Activated CD4-positive, alpha-beta memory T cell treated with anti-CD3 and anti-CD28 coated beads for 36 hours (primary cell): ENCODE measurements around the gene GALM. TPM values are rescaled to one million over a fixed set of nuclear protein-coding genes. Genes with fewer than 3 reads are reported as not detected.

Source experiments
- CTCF ChIA-PET: fragments of 350-600 bp; sonication (Branson Sonifier 250); formaldehyde crosslinking; loops from one replicate; lab custom pipeline; 2021; ENCODE audit warnings: antibody characterized with exemption, inconsistent platforms; lab: Charles Lee
- POLR2A ChIA-PET: fragments of 350-600 bp; sonication (Branson Sonifier 250); formaldehyde crosslinking; loops from one replicate; lab custom pipeline; 2021; ENCODE audit warnings: antibody characterized with exemption; lab: Charles Lee
- DNase-seq: peaks from one replicate; pipeline ENCODE4 v3.0.0-alpha.2; 2020
- H3K27ac Mint-ChIP-seq: one replicate; pipeline ENCODE4 v1.8.0; 2021; ENCODE audit warnings: mixed read lengths
- H3K27me3 Mint-ChIP-seq: one replicate; pipeline ENCODE4 v1.8.0; 2021; ENCODE audit warnings: mixed read lengths
- H3K36me3 Mint-ChIP-seq: one replicate; pipeline ENCODE4 v1.8.0; 2021; ENCODE audit warnings: mixed read lengths
- H3K4me1 Mint-ChIP-seq: one replicate; pipeline ENCODE4 v1.8.0; 2021; ENCODE audit warnings: low read depth, mixed read lengths
- H3K4me3 Mint-ChIP-seq: one replicate; pipeline ENCODE4 v1.8.0; 2021; ENCODE audit warnings: mild to moderate bottlenecking, mixed read lengths
- H3K9me3 Mint-ChIP-seq: one replicate; pipeline ENCODE4 v1.8.0; 2021; ENCODE audit warnings: mixed read lengths
- intact Hi-C: fragments of 100-400 bp; cut with micrococcal nuclease; formaldehyde crosslinking; loops from one replicate; pipeline ENCODE4 v1.15.1; 2023
- total RNA-seq, 2 experiments: library from RNA; stranded (reverse); gene quantifications; one replicate each; pipeline ENCODE4 v1.2.3, GENCODE V29; 2021

Gene GALM
- total RNA-seq, 2 experiments from 2014 or later, result 90.2 to 95.3 TPM

GRCh38 chr2:38776531-38776930 is 110.6 kb downstream of the GALM start:
- Mint-ChIP-seq H3K4me3 (peak overlapping the region; percentile 31), H3K36me3 (peaks cover 11% of the 10 kb centered on the region), H3K27me3 (peaks cover 9% of the 10 kb centered on the region), H3K27ac (no peak overlapping the region), H3K4me1 (peaks cover 12% of the 10 kb centered on the region), H3K9me3 (no peaks in the 10 kb centered on the region)
- no peak for DNase-seq
- ChIA-PET POLR2A (interaction anchor here (0.6 kb wide), 1 partner anchor 26 kb away, joined by 4 read pairs; no protein-coding TSS in a partner anchor), CTCF (no interaction called here)
- intact Hi-C loops, result no loop called here

- ChIA-PET CTCF (no interaction called here), POLR2A (interaction anchor here (2.7 kb wide), 1 partner anchor 28 kb away, joined by 21 read pairs; the partner anchor contains the start of gene SRSF7)
- Mint-ChIP-seq H3K4me3 (peak overlapping the region; percentile 96), H3K27ac (peak overlapping the region; percentile 86), H3K9me3 (no peaks in the 10 kb centered on the region), H3K4me1 (peaks cover 12% of the 10 kb centered on the region), H3K36me3 (peaks cover 19% of the 10 kb centered on the region), H3K27me3 (peaks cover 9% of the 10 kb centered on the region)
- no peak for DNase-seq
- intact Hi-C loops, result loop anchor here (1.0 kb wide), 1 partner anchor 27 kb away; the partner anchor contains the start of gene SRSF7
These were observed 112.8 kb downstream of the GALM start for GRCh38 chr2:38778687-38779082.

- ChIA-PET POLR2A (interaction anchor here (1.2 kb wide), 1 partner anchor 32 kb away, joined by 4 read pairs; the partner anchor contains the start of gene SRSF7), CTCF (interaction anchor here (0.7 kb wide), 1 partner anchor 1639 kb away, joined by 3 read pairs; no protein-coding TSS in a partner anchor)
- Mint-ChIP-seq H3K27ac (no peak overlapping the region), H3K36me3 (peaks cover 16% of the 10 kb centered on the region), H3K9me3 (no peaks in the 10 kb centered on the region), H3K4me3 (no peak overlapping the region), H3K4me1 (peaks cover 6% of the 10 kb centered on the region), H3K27me3 (no peaks in the 10 kb centered on the region)
- intact Hi-C loops, result no loop called here
- DNase-seq, result no peak
These were observed 117.7 kb downstream of the GALM start for GRCh38 chr2:38783586-38783985.

Other genes starting within 250 kb of the GALM start
- 100 to 1,000 TPM; 106 to 108 TPM for gene HNRNPLL, start 63.2 kb upstream of the GALM start, total RNA-seq
- 100 to 1,000 TPM; 276 to 279 TPM for gene SRSF7, start 85.2 kb downstream of the GALM start, total RNA-seq
- 10 to 100 TPM; 24.9 to 26.0 TPM for gene GEMIN6, start 112.1 kb downstream of the GALM start, total RNA-seq
- gene DHX57, start 209.8 kb downstream of the GALM start, total RNA-seq, result 10 to 100 TPM; 14.4 to 14.6 TPM
- 1 to 10 TPM; 4.1 to 6.7 TPM for gene MORN2, start 209.9 kb downstream of the GALM start, total RNA-seq
- under 1 TPM; 0.34 to 0.38 TPM for gene ARHGEF33, start 223.8 kb downstream of the GALM start, total RNA-seq